GM12891 (cell line): ENCODE results near the gene TTC22.

Source experiments
- POLR2A ChIP-seq: IDR thresholded peaks from 2 replicates; pipeline ENCODE4 v1.6.1; 2011; ENCODE audit warnings: low read depth, low read length, control low read depth
- POLR2AphosphoS5 ChIP-seq: IDR thresholded peaks from 2 replicates; pipeline ENCODE4 v1.6.1; 2011; ENCODE audit warnings: low read depth, low read length, control low read depth
- SPI1 ChIP-seq: IDR thresholded peaks from 2 replicates; pipeline ENCODE4 v1.6.1; 2011; ENCODE audit warnings: low read depth, low read length, control low read depth
- TAF1 ChIP-seq: IDR thresholded peaks from 2 replicates; pipeline ENCODE4 v1.6.1; 2011; ENCODE audit warnings: low read depth, low read length, control low read depth

GRCh38 chr1:54784066-54784465 lies 17.1 kb downstream of the TTC22 start:
- no peak for TF ChIP-seq POLR2A
- no peak for TF ChIP-seq TAF1
- no peak for TF ChIP-seq POLR2AphosphoS5
- no peak for TF ChIP-seq SPI1
